HL-60 (cell line): Measurements from ENCODE around the gene ZNRF3.

Experiments used
- DNase-seq, 2 experiments: peaks; one replicate each; pipeline ENCODE4 v3.0.0-alpha.2; 2010 to 2020; ENCODE audit warnings: low read depth in 1 of 2, low spot score in 1 of 2
- H3K27ac ChIP-seq: fragments of 250-450 bp; sonication (Bioruptor Pico); replicated peaks from 2 replicates; pipeline ENCODE4 v1.5.1; 2020; ENCODE audit warnings: mild to moderate bottlenecking, moderate library complexity
- H3K27me3 ChIP-seq: fragments of 250-450 bp; sonication (Bioruptor Pico); 2 replicates; pipeline ENCODE4 v1.5.1; 2021; ENCODE audit warnings: mild to moderate bottlenecking, moderate library complexity; ENCODE audit not compliant: insufficient read depth, poor library complexity, severe bottlenecking
- H3K4me3 ChIP-seq: replicated peaks from 2 replicates; pipeline ENCODE4 v1.5.1; 2011; ENCODE audit warnings: mild to moderate bottlenecking, control low read depth, low read length; ENCODE audit not compliant: insufficient read depth
- GABPA ChIP-seq: IDR thresholded peaks from 2 replicates; pipeline ENCODE4 v1.6.1; 2012; ENCODE audit warnings: low read depth
- POLR2AphosphoS5 ChIP-seq: IDR thresholded peaks from 2 replicates; pipeline ENCODE4 v1.6.1; 2012; ENCODE audit warnings: low read depth
- SPI1 ChIP-seq: IDR thresholded peaks from 2 replicates; pipeline ENCODE4 v1.6.1; 2012; ENCODE audit warnings: low read depth, mild to moderate bottlenecking, borderline replicate concordance
- TF ChIP-seq, protein P1 (sequence below): IDR thresholded peaks from one replicate; pipeline ENCODE4 v1.5.1; 2011; ENCODE audit warnings: low read length, control low read depth, inconsistent platforms; ENCODE audit not compliant: insufficient read depth
- TF ChIP-seq, protein P2 (sequence below): IDR thresholded peaks from 2 replicates; pipeline ENCODE4 v1.6.1; 2012; ENCODE audit warnings: low read depth; ENCODE audit not compliant: insufficient replicate concordance

Gene ZNRF3

DNA sequence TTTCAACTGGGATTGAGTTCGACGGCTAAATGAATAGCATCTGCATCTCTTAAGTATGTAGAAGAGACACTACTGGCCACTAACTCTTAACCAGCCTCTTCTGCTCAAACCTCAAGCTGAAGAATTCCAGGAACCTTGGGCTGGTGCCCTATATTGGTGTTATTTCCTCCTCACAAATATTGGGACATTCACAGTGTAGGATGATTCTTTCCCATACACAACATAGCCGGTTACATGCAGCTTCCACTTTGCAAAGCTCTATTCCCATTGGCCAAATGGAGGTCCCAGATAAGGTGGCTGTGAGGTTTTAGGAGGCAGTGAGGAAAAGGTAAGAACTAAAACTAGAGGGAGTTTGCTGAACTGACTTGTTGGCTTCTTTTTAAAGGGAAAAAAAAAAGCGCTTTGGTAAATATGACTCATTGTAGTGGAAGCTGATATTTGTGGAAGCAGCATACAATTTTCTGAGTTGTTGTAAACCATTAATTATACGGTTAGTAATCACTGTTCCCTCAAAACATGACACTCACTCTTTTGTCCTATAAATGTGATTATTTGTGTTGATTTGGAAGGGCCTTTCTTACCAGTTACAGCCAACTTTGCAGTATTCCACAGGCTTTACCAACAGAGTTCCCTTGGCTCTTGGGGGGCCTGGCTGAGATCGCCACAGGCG, 160.7 kb downstream of the ZNRF3 start:
- Histone ChIP-seq H3K27ac (no peak overlapping the region), H3K4me3 (no peak overlapping the region), H3K27me3 (no peaks in the 10 kb centered on the region)
- DNase-seq, result no peak
- TF ChIP-seq POLR2AphosphoS5 (no peak), GABPA (no peak), SPI1 (no peak)
- TF ChIP-seq, protein P1, sequence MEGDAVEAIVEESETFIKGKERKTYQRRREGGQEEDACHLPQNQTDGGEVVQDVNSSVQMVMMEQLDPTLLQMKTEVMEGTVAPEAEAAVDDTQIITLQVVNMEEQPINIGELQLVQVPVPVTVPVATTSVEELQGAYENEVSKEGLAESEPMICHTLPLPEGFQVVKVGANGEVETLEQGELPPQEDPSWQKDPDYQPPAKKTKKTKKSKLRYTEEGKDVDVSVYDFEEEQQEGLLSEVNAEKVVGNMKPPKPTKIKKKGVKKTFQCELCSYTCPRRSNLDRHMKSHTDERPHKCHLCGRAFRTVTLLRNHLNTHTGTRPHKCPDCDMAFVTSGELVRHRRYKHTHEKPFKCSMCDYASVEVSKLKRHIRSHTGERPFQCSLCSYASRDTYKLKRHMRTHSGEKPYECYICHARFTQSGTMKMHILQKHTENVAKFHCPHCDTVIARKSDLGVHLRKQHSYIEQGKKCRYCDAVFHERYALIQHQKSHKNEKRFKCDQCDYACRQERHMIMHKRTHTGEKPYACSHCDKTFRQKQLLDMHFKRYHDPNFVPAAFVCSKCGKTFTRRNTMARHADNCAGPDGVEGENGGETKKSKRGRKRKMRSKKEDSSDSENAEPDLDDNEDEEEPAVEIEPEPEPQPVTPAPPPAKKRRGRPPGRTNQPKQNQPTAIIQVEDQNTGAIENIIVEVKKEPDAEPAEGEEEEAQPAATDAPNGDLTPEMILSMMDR, result no peak
- TF ChIP-seq, protein P2, sequence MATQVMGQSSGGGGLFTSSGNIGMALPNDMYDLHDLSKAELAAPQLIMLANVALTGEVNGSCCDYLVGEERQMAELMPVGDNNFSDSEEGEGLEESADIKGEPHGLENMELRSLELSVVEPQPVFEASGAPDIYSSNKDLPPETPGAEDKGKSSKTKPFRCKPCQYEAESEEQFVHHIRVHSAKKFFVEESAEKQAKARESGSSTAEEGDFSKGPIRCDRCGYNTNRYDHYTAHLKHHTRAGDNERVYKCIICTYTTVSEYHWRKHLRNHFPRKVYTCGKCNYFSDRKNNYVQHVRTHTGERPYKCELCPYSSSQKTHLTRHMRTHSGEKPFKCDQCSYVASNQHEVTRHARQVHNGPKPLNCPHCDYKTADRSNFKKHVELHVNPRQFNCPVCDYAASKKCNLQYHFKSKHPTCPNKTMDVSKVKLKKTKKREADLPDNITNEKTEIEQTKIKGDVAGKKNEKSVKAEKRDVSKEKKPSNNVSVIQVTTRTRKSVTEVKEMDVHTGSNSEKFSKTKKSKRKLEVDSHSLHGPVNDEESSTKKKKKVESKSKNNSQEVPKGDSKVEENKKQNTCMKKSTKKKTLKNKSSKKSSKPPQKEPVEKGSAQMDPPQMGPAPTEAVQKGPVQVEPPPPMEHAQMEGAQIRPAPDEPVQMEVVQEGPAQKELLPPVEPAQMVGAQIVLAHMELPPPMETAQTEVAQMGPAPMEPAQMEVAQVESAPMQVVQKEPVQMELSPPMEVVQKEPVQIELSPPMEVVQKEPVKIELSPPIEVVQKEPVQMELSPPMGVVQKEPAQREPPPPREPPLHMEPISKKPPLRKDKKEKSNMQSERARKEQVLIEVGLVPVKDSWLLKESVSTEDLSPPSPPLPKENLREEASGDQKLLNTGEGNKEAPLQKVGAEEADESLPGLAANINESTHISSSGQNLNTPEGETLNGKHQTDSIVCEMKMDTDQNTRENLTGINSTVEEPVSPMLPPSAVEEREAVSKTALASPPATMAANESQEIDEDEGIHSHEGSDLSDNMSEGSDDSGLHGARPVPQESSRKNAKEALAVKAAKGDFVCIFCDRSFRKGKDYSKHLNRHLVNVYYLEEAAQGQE, result no peak

- Histone ChIP-seq H3K27me3 (no peaks in the 10 kb centered on the region), H3K27ac (no peak overlapping the region), H3K4me3 (no peak overlapping the region)
- TF ChIP-seq, protein P1, result no peak
- TF ChIP-seq GABPA (no peak), SPI1 (no peak), POLR2AphosphoS5 (no peak)
- TF ChIP-seq, protein P2, result no peak
- DNase-seq, result no peak
Observed at GRCh38 chr22:29044657-29045176, 161.3 kb downstream of the ZNRF3 start.

GRCh38 chr22:29048822-29049654, 165.7 kb downstream of the ZNRF3 start:
- no peak for TF ChIP-seq GABPA
- TF ChIP-seq, protein P2, result no peak
- TF ChIP-seq SPI1, result no peak
- no peak for TF ChIP-seq POLR2AphosphoS5
- TF ChIP-seq, protein P1, result no peak
- Histone ChIP-seq H3K27ac (no peak overlapping the region), H3K27me3 (no peaks in the 10 kb centered on the region), H3K4me3 (no peak overlapping the region)
- no peak for DNase-seq
